ENCODE measurements around the gene GPR132. TPM values are rescaled to one million over a fixed set of nuclear protein-coding genes. Genes with fewer than 3 reads are reported as not detected.
"Not testable (repeated sequence)": the region's sequence is repeated elsewhere in the genome, so short reads cannot be mapped to it uniquely, and the experiment has no call there.

GPR132 gene
- total RNA-seq (2021; ENCODE audit: unreplicated experiment) = 0.08 TPM
- 0.15 TPM for polyA plus RNA-seq (2012; ENCODE audit: insufficient read length)
- percentile 9 among the genes with signal in this experiment for Bru-seq, nascent RNA
- percentile 18 among the genes with signal in this experiment for BruChase-seq, experiment 1, labeled RNA remaining after a 2-hour chase
- percentile 26 among the genes with signal in this experiment for BruChase-seq, experiment 2, labeled RNA remaining after a 6-hour chase
- long read RNA-seq = 0 reads

- ATAC-seq (peak; percentile 43; the same call in 1 of the 2 replicates), DNase-seq (ENCODE audit: low read depth, low spot score) (no peak)
- in situ Hi-C loops (cut with HindIII; ENCODE audit: low pct_unique_long_range_greater_than_20kb, low sequenced_read_pairs) = no loop called here
- no peak within 1 kb of the TSS for H3K4me3 ChIP-seq (ENCODE audit: low read depth in 2 of 2, low read length in 2 of 2)
- CTCF ChIA-PET = no interaction called here
- no peaks in the 10 kb centered on the region for H3K4me1 ChIP-seq (ENCODE audit: control insufficient read depth, insufficient read depth, low read length)
- H3K9me3 ChIP-seq (ENCODE audit: control insufficient read depth, insufficient read depth, low read depth, low read length) = no peaks in the 10 kb centered on the region
- POLR2A ChIA-PET = no interaction called here
- no peak for TF ChIP-seq SIN3A (IDR thresholded peaks at IDR 0.05; ENCODE audit: borderline replicate concordance, insufficient read depth, low read depth, low read length)
- no peak for TF ChIP-seq TCF7L2 (IDR thresholded peaks at IDR 0.05; ENCODE audit: low read depth, low read length)
- no peak for TF ChIP-seq REST (IDR thresholded peaks at IDR 0.05; ENCODE audit: insufficient read depth in 1 of 2, low read depth in 2 of 2, low read length in 1 of 2)
- TF ChIP-seq POLR2AphosphoS5 (IDR thresholded peaks at IDR 0.05; ENCODE audit: low read depth, low read length) = no peak
- TF ChIP-seq, protein P1, sequence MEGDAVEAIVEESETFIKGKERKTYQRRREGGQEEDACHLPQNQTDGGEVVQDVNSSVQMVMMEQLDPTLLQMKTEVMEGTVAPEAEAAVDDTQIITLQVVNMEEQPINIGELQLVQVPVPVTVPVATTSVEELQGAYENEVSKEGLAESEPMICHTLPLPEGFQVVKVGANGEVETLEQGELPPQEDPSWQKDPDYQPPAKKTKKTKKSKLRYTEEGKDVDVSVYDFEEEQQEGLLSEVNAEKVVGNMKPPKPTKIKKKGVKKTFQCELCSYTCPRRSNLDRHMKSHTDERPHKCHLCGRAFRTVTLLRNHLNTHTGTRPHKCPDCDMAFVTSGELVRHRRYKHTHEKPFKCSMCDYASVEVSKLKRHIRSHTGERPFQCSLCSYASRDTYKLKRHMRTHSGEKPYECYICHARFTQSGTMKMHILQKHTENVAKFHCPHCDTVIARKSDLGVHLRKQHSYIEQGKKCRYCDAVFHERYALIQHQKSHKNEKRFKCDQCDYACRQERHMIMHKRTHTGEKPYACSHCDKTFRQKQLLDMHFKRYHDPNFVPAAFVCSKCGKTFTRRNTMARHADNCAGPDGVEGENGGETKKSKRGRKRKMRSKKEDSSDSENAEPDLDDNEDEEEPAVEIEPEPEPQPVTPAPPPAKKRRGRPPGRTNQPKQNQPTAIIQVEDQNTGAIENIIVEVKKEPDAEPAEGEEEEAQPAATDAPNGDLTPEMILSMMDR (IDR thresholded peaks at IDR 0.05) = no peak
- intact Hi-C loops (cut with micrococcal nuclease; ENCODE audit: unreplicated experiment) = no loop called here
- H3K27ac ChIP-seq (ENCODE audit: low read length) = no peak within 1 kb of the TSS
- no peaks in the 10 kb centered on the region for H3K27me3 ChIP-seq (ENCODE audit: control insufficient read depth, insufficient read depth, low read length)
- no TSS peak for BruUV-seq (replicated peaks)
- H3K36me3 ChIP-seq (ENCODE audit: control insufficient read depth, insufficient read depth, low read length) = no peaks in the 10 kb centered on the region
Observed at GRCh38 chr14:105065280-105066228, at the start of gene GPR132. TSS of gene GPR132 (minus strand) at chr14:105065430. CDS start at chr14:105055420, 10,010 bp downstream.

- H3K27ac ChIP-seq (ENCODE audit: low read length); DNase-seq (ENCODE audit: low read depth, low spot score); H3K27me3 ChIP-seq (ENCODE audit: control insufficient read depth, insufficient read depth, low read length); H3K36me3 ChIP-seq (ENCODE audit: control insufficient read depth, insufficient read depth, low read length); H3K4me3 ChIP-seq (ENCODE audit: low read depth in 2 of 2, low read length in 2 of 2); BruUV-seq (replicated peaks); H3K9me3 ChIP-seq (ENCODE audit: control insufficient read depth, insufficient read depth, low read depth, low read length); in situ Hi-C loops (cut with HindIII; ENCODE audit: low pct_unique_long_range_greater_than_20kb, low sequenced_read_pairs); intact Hi-C loops (cut with micrococcal nuclease; ENCODE audit: unreplicated experiment); POLR2A ChIA-PET; CTCF ChIA-PET; ATAC-seq; H3K4me1 ChIP-seq (ENCODE audit: control insufficient read depth, insufficient read depth, low read length): not testable (repeated sequence)
Observed at GRCh38 chr14:105109243-105109642, 44.0 kb upstream of the GPR132 start.
